Choroid plexus epithelial cell (primary cell): ENCODE data around the gene PIP4K2C.

ENCODE experiments used
- DNase-seq: peaks from one replicate; pipeline ENCODE4 v3.0.0-alpha.2; 2010; ENCODE audit warnings: low read depth
- H3K4me3 ChIP-seq: 2 replicates; pipeline ENCODE4 v1.5.1; 2011; ENCODE audit warnings: low read depth, mild to moderate bottlenecking, control low read depth, low read length, moderate library complexity
- CTCF ChIP-seq: conservative IDR thresholded peaks from 2 replicates; pipeline ENCODE4 v1.5.1; 2011; ENCODE audit warnings: low read depth, mild to moderate bottlenecking, control low read depth, inconsistent platforms, low read length, moderate library complexity

The PIP4K2C gene

GRCh38 chr12:57580466-57580795 lies 10.6 kb upstream of the PIP4K2C start:
- no peak overlapping the region for H3K4me3 ChIP-seq
- TF ChIP-seq CTCF = no peak
- DNase-seq = no peak

GRCh38 chr12:57581802-57582201 lies 9.2 kb upstream of the PIP4K2C start:
- DNase-seq = no peak
- H3K4me3 ChIP-seq = no peak overlapping the region
- no peak for TF ChIP-seq CTCF

- no peak for DNase-seq
- no peak overlapping the region for H3K4me3 ChIP-seq
- no peak for TF ChIP-seq CTCF
Observed at GRCh38 chr12:57582440-57582839, 8.6 kb upstream of the PIP4K2C start.

DNA sequence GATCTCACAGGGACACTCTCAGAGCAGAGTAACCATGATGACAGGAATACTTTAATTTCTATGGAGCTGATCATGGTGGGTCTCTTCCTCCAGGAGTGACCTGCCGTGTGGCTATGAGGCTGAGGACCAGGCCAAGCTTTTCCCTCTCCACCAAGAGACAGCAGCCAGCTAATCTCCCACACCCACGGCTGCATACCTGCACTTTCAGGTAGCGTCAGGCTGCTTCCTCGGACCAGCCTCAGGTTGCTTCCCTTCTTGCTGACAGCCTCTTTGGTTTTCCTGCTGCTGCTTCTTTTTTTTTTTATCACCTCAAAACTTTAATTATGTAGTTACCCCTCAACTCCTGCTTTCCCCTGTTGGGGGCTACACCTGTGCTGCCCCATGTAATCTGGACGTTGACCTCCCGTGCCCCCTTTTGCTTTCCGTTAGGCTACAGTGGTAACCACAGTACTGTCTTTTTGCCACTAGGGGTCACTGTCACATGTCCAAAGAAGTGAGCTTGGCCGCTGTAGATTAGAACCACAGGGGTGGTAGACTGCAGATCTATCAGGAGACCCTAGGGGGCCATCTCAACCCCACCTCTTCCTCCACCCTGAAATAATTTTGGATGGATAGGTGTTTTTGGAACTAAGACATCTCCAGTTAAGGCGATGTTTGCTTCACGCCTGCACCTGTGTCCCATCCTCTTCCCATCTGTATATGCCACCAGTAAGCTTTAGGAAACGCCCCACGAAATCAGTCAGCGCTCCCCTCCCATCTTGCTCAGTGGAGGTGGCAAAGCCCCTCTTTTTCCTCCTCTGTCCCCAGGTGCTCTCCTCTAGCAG lies 7.8 kb upstream of the PIP4K2C start:
- peak; percentile 92 for TF ChIP-seq CTCF
- H3K4me3 ChIP-seq = no peak overlapping the region
- peak; percentile 92 for DNase-seq

GRCh38 chr12:57584050-57584449 lies 6.9 kb upstream of the PIP4K2C start:
- no peak for DNase-seq
- TF ChIP-seq CTCF = no peak
- H3K4me3 ChIP-seq = no peak overlapping the region

GRCh38 chr12:57584690-57585089 lies 6.3 kb upstream of the PIP4K2C start:
- DNase-seq = no peak
- H3K4me3 ChIP-seq = no peak overlapping the region
- TF ChIP-seq CTCF = no peak

DNA sequence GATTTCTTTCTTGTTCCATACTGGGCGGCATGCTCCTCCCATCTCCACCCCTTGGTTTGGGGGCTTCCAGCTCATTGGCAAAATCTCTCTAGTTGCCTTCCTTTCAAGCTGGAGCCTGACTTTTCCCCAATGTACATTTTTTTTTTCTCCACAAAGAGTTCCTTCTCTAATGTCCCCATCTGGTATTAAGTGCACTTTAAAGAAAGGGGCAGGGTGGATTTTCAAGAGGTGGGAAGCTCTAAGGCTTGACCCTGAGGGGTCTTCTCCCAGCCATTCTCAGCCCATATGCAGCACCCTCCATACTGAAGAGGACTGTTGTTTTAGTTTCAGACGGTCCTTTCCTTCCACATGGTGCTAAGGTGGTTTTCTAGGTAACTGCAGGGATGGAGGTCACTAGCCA lies 5.8 kb upstream of the PIP4K2C start:
- DNase-seq = no peak
- H3K4me3 ChIP-seq = no peak overlapping the region
- no peak for TF ChIP-seq CTCF
